ENCODE results near the gene OTUD5. TPM values are rescaled to one million over a fixed set of nuclear protein-coding genes. Genes with fewer than 3 reads are reported as not detected.
A peak's percentile ranks its signal among the peaks of the same experiment; 100 is the strongest.

OTUD5 gene
- total and polyA plus RNA-seq, 4 donors, result 26.4 to 50.6 (median 42.4) TPM

DNA sequence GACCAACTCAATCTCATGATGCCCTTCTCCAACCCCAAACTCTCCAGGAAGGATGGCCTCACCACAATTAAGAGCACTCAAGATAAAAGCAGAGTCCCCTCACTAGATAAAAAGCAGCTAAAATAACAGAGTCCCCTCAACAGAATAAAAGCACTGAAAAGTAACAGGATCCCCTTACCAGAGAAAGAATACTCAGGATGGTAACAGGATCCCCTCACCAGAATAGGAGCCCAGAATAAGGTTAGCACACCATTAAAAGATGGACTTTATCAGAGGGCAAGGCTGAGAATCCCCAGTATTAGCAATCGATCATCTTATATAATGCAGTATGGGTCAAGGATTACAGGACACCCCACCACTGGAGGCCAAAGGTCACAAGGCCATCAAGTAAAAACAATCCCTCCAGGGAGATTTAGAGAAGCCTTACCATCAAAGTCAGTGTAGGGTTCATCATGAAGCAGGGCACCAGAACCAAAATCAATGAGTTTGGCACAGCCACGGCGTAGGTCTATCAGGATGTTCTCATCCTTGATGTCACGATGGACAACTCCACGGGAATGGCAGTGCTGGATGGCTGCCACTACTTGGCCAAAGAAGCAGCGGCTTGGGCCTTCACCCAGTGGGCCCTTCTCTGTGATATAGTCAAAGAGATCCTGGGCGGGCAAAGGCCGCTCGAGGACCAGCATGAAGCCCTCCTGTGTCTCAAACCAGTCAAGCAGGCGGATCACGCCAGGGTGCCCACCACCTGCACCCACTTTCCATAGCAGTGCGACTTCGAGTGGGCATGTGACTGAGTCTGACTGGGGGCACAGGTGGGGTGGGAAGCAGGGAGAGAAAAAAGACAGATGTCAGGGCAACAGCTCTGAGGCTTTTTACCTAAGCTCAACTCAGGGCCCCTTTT, 42.6 kb downstream of the OTUD5 start:
- peaks cover 0 to 2% of the 10 kb centered on the region in 2 donors for H3K36me3 ChIP-seq (ENCODE audit: control insufficient read depth in 1 of 2, insufficient read depth in 2 of 2, low read length in 1 of 2)
- intact Hi-C loops (cut with DNase I), result loop anchor here in 1 of 2 donors (5.0 kb wide), 1 partner anchor 42 kb away; the partner anchor contains the start of gene OTUD5
- no peaks in the 10 kb centered on the region for H3K9me3 ChIP-seq (ENCODE audit: control insufficient read depth, low read length)
- peak in 1 of 2 donors; percentile 46 for DNase-seq
- no peaks in the 10 kb centered on the region for H3K4me1 ChIP-seq (ENCODE audit: control insufficient read depth in 1 of 2, insufficient read depth in 2 of 2, low read length in 2 of 2)
- no peak overlapping the region for H3K4me3 ChIP-seq (ENCODE audit: low read length in 2 of 2)
- no peak overlapping the region for H3K27ac ChIP-seq (ENCODE audit: low read depth in 1 of 2, low read length in 2 of 2)
- ATAC-seq (ENCODE audit: low FRiP score), result no peak
- no peaks in the 10 kb centered on the region for H3K27me3 ChIP-seq (ENCODE audit: control insufficient read depth in 1 of 2, insufficient read depth in 2 of 2, low read length in 1 of 2)
- 88 to 90% methylated on average over 13 of the region's 13 CpGs for WGBS, 2 donors

- Histone ChIP-seq H3K4me1 (ENCODE audit: control insufficient read depth in 1 of 2, insufficient read depth in 2 of 2, low read length in 2 of 2) (no peaks in the 10 kb centered on the region), H3K36me3 (ENCODE audit: control insufficient read depth in 1 of 2, insufficient read depth in 2 of 2, low read length in 1 of 2) (peaks cover 0 to 2% of the 10 kb centered on the region in 2 donors), H3K27ac (ENCODE audit: low read depth in 1 of 2, low read length in 2 of 2) (no peak overlapping the region), H3K27me3 (ENCODE audit: control insufficient read depth in 1 of 2, insufficient read depth in 2 of 2, low read length in 1 of 2) (no peaks in the 10 kb centered on the region), H3K9me3 (ENCODE audit: control insufficient read depth, low read length) (no peaks in the 10 kb centered on the region), H3K4me3 (ENCODE audit: low read length in 2 of 2) (no peak overlapping the region)
- intact Hi-C loops (cut with DNase I), result no loop called here
- DNase-seq, result peak in 1 of 2 donors; percentile 40
- WGBS, 2 donors, result 78 to 80% methylated on average over 5 of the region's 5 CpGs
- no peak for ATAC-seq (ENCODE audit: low FRiP score)
Observed at GRCh38 chrX:48913605-48914366, 43.6 kb downstream of the OTUD5 start.

DNA sequence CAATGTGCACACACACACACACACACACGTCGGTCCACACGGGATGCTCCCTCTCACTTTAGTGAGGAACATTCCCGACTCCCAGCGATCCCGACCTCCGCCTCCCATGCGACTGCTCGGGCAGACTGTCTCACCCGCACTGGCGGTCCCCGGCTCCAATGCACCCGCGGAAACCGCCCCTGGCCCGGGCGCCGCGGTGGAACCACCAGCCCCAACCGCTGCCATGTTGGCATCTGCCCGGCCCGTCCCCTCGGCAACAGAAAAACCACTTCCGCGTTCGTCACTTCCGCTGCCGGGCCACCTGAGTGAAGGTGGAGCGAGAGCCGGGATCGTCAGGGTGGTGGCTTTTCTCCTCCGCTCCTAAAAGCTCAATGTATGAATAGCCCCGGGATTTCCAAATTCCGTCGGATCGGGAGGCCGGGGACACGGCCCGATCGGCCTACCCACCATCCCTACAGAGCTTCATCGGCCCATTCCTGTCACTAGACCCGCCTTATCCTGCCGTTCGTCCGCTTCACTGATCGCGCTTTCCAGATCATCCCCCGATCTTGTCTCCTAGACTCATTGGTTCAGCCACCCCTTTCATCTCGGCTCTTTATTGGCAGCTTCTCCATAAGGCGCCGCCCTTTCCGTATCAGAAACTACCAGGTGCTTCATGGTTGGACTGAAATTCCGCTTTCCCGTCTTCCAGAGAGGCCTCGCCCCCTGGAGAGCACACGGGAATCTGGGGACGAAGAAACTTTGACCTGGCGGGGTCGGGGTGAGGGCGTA, 45.8 kb downstream of the OTUD5 start, which contains the start of gene SLC35A2:
Gene SLC35A2 (minus strand): TSS at position 235 of the 771 bp plus-strand sequence. CDS start 10 bp downstream, at position 225.
- no peaks in the 10 kb centered on the region for H3K4me1 ChIP-seq (ENCODE audit: control insufficient read depth in 1 of 2, insufficient read depth in 2 of 2, low read length in 2 of 2)
- intact Hi-C loops (cut with DNase I), result no loop called here
- WGBS, 2 donors, result 0 to 32% methylated on average over 60 of the region's 60 CpGs
- H3K4me3 ChIP-seq (ENCODE audit: low read length in 2 of 2), result peak within 1 kb of the TSS; percentile 43 to 73
- DNase-seq (peak; percentile 86 to 93), ATAC-seq (ENCODE audit: low FRiP score) (peak; percentile 86)
- H3K27me3 ChIP-seq (ENCODE audit: control insufficient read depth in 1 of 2, insufficient read depth in 2 of 2, low read length in 1 of 2), result no peaks in the 10 kb centered on the region
- peak within 1 kb of the TSS in 1 of 2 donors; percentile 56 for H3K27ac ChIP-seq (ENCODE audit: low read depth in 1 of 2, low read length in 2 of 2)
- no peaks in the 10 kb centered on the region for H3K9me3 ChIP-seq (ENCODE audit: control insufficient read depth, low read length)
- H3K36me3 ChIP-seq (ENCODE audit: control insufficient read depth in 1 of 2, insufficient read depth in 2 of 2, low read length in 1 of 2), result peaks cover 0 to 2% of the 10 kb centered on the region in 2 donors

GRCh38 chrX:48910926-48911411, 46.4 kb downstream of the OTUD5 start:
- intact Hi-C loops (cut with DNase I), result no loop called here
- Histone ChIP-seq H3K4me3 (ENCODE audit: low read length in 2 of 2) (peak overlapping the region; percentile 43 to 73), H3K9me3 (ENCODE audit: control insufficient read depth, low read length) (no peaks in the 10 kb centered on the region), H3K36me3 (ENCODE audit: control insufficient read depth in 1 of 2, insufficient read depth in 2 of 2, low read length in 1 of 2) (peaks cover 0 to 2% of the 10 kb centered on the region in 2 donors), H3K4me1 (ENCODE audit: control insufficient read depth in 1 of 2, insufficient read depth in 2 of 2, low read length in 2 of 2) (no peaks in the 10 kb centered on the region), H3K27me3 (ENCODE audit: control insufficient read depth in 1 of 2, insufficient read depth in 2 of 2, low read length in 1 of 2) (no peaks in the 10 kb centered on the region), H3K27ac (ENCODE audit: low read depth in 1 of 2, low read length in 2 of 2) (no peak overlapping the region)
- DNase-seq, result peak in 1 of 2 donors; percentile 7
- ATAC-seq (ENCODE audit: low FRiP score), result no peak
- 0 to 21% methylated on average over 12 of the region's 12 CpGs for WGBS, 2 donors

DNA sequence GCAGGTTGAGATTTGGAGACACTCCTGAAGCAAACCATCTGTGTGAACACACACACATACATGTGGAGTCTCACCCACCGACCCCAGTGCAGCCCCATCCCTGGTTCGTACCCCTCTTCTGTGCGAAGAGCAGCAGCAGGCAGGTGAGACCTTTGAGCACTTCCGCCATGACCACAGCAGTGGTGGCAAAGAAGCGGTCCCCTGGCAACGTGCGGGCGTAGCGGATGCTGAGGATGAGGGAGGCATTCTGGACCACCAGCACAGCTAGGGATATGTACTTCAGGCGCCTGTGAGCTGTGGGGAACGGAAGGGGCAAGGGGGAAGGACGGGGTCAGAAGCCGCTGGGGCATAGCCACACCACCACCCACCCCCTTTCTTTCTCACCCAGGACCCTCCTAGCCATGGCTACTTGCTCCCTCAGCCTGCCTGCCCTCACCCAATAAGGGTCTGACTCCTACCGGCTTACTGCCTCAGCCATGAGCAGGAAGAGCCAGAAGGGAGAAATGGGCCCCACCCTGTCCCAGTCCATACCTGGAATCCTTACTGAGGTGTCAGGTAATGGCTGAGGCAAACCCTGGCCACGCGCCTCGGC, 47.6 kb downstream of the OTUD5 start:
- H3K4me3 ChIP-seq (ENCODE audit: low read length in 2 of 2), result no peak overlapping the region
- WGBS, 2 donors, result 89% methylated on average over 17 of the region's 17 CpGs
- H3K27me3 ChIP-seq (ENCODE audit: control insufficient read depth in 1 of 2, insufficient read depth in 2 of 2, low read length in 1 of 2), result no peaks in the 10 kb centered on the region
- H3K27ac ChIP-seq (ENCODE audit: low read depth in 1 of 2, low read length in 2 of 2), result no peak overlapping the region
- no peaks in the 10 kb centered on the region for H3K9me3 ChIP-seq (ENCODE audit: control insufficient read depth, low read length)
- DNase-seq (peak in 1 of 2 donors; percentile 33), ATAC-seq (ENCODE audit: low FRiP score) (no peak)
- H3K4me1 ChIP-seq (ENCODE audit: control insufficient read depth in 1 of 2, insufficient read depth in 2 of 2, low read length in 2 of 2), result no peaks in the 10 kb centered on the region
- peaks cover 0 to 5% of the 10 kb centered on the region in 2 donors for H3K36me3 ChIP-seq (ENCODE audit: control insufficient read depth in 1 of 2, insufficient read depth in 2 of 2, low read length in 1 of 2)
- intact Hi-C loops (cut with DNase I), result no loop called here

GRCh38 chrX:48908600-48908999, 48.8 kb downstream of the OTUD5 start:
- Histone ChIP-seq H3K27ac (ENCODE audit: low read depth in 1 of 2, low read length in 2 of 2) (no peak overlapping the region), H3K36me3 (ENCODE audit: control insufficient read depth in 1 of 2, insufficient read depth in 2 of 2, low read length in 1 of 2) (peaks cover 0 to 3% of the 10 kb centered on the region in 2 donors), H3K27me3 (ENCODE audit: control insufficient read depth in 1 of 2, insufficient read depth in 2 of 2, low read length in 1 of 2) (no peaks in the 10 kb centered on the region), H3K9me3 (ENCODE audit: control insufficient read depth, low read length) (no peaks in the 10 kb centered on the region), H3K4me1 (ENCODE audit: control insufficient read depth in 1 of 2, insufficient read depth in 2 of 2, low read length in 2 of 2) (no peaks in the 10 kb centered on the region), H3K4me3 (ENCODE audit: low read length in 2 of 2) (no peak overlapping the region)
- ATAC-seq (ENCODE audit: low FRiP score), result no peak
- WGBS, 2 donors, result 47 to 54% methylated on average over 1 of the region's 1 CpG
- intact Hi-C loops (cut with DNase I), result no loop called here
- peak in 1 of 2 donors; percentile 3 for DNase-seq

- Histone ChIP-seq H3K27me3 (ENCODE audit: control insufficient read depth in 1 of 2, insufficient read depth in 2 of 2, low read length in 1 of 2) (no peaks in the 10 kb centered on the region), H3K36me3 (ENCODE audit: control insufficient read depth in 1 of 2, insufficient read depth in 2 of 2, low read length in 1 of 2) (peaks cover 0 to 3% of the 10 kb centered on the region in 2 donors), H3K27ac (ENCODE audit: low read depth in 1 of 2, low read length in 2 of 2) (no peak overlapping the region), H3K4me1 (ENCODE audit: control insufficient read depth in 1 of 2, insufficient read depth in 2 of 2, low read length in 2 of 2) (no peaks in the 10 kb centered on the region), H3K4me3 (ENCODE audit: low read length in 2 of 2) (no peak overlapping the region), H3K9me3 (ENCODE audit: control insufficient read depth, low read length) (no peaks in the 10 kb centered on the region)
- no peak for ATAC-seq (ENCODE audit: low FRiP score)
- intact Hi-C loops (cut with DNase I), result no loop called here
- peak in 1 of 2 donors; percentile 33 for DNase-seq
- 89% methylated on average over 20 of the region's 20 CpGs for WGBS, 2 donors
Observed at GRCh38 chrX:48905090-48905790, 52.2 kb downstream of the OTUD5 start.

Measured in aorta (tissue), 5 donors.